ENCODE measurements around the gene ATRX.

- TF ChIP-seq EZH2 (IDR thresholded peaks at IDR 0.05) (no peak), POLR2AphosphoS5 (IDR thresholded peaks at IDR 0.05; ENCODE audit: borderline replicate concordance, low read depth, low read length) (no peak)
Measured at GRCh38 chrX:77820091-77820727, 34.2 kb upstream of the ATRX start.
